Osteocyte (in vitro differentiated cells): ENCODE results near the gene MUC13. TPM values are rescaled to one million over a fixed set of nuclear protein-coding genes. Genes with fewer than 3 reads are reported as not detected.

ENCODE experiments used
- DNase-seq: peaks from one replicate; pipeline ENCODE4 v3.0.0; 2021; ENCODE audit warnings: mixed read lengths; ENCODE audit not compliant: unreplicated experiment; ENCODE audit errors: extremely low spot score
- H3K27ac Mint-ChIP-seq: one replicate; pipeline ENCODE4 v1.8.0; 2021; ENCODE audit warnings: mild to moderate bottlenecking, mixed read lengths; ENCODE audit not compliant: unreplicated experiment
- H3K27me3 Mint-ChIP-seq: one replicate; pipeline ENCODE4 v1.8.0; 2021; ENCODE audit warnings: mixed read lengths; ENCODE audit not compliant: unreplicated experiment
- H3K36me3 Mint-ChIP-seq: one replicate; pipeline ENCODE4 v1.8.0; 2021; ENCODE audit warnings: mixed read lengths; ENCODE audit not compliant: unreplicated experiment
- H3K4me1 Mint-ChIP-seq: one replicate; pipeline ENCODE4 v1.8.0; 2021; ENCODE audit warnings: mixed read lengths; ENCODE audit not compliant: unreplicated experiment
- H3K4me3 Mint-ChIP-seq: one replicate; pipeline ENCODE4 v1.8.0; 2021; ENCODE audit warnings: mild to moderate bottlenecking, moderate library complexity, mixed read lengths; ENCODE audit not compliant: unreplicated experiment
- H3K9me3 Mint-ChIP-seq: one replicate; pipeline ENCODE4 v1.8.0; 2021; ENCODE audit warnings: mixed read lengths; ENCODE audit not compliant: unreplicated experiment
- total RNA-seq: library from RNA; stranded (reverse); gene quantifications from 2 replicates; pipeline ENCODE4 v1.2.1, GENCODE V29; 2021
- TF ChIP-seq, protein P1 (sequence below): fragments of 200-600 bp; sonication (generic); IDR thresholded peaks from 2 replicates; pipeline ENCODE4 v1.5.0; 2021; ENCODE audit warnings: antibody characterized with exemption, mild to moderate bottlenecking, moderate library complexity

MUC13 gene
- total RNA-seq, 1 donor from 2014 or later: not detected

GRCh38 chr3:124974691-124975090, 40.1 kb upstream of the MUC13 start:
- H3K27me3 Mint-ChIP-seq: no peaks in the 10 kb centered on the region
- no peaks in the 10 kb centered on the region for H3K4me1 Mint-ChIP-seq
- H3K9me3 Mint-ChIP-seq: no peaks in the 10 kb centered on the region
- no peak overlapping the region for H3K27ac Mint-ChIP-seq
- H3K36me3 Mint-ChIP-seq: peaks cover 66% of the 10 kb centered on the region
- DNase-seq: no peak
- TF ChIP-seq, protein P1, sequence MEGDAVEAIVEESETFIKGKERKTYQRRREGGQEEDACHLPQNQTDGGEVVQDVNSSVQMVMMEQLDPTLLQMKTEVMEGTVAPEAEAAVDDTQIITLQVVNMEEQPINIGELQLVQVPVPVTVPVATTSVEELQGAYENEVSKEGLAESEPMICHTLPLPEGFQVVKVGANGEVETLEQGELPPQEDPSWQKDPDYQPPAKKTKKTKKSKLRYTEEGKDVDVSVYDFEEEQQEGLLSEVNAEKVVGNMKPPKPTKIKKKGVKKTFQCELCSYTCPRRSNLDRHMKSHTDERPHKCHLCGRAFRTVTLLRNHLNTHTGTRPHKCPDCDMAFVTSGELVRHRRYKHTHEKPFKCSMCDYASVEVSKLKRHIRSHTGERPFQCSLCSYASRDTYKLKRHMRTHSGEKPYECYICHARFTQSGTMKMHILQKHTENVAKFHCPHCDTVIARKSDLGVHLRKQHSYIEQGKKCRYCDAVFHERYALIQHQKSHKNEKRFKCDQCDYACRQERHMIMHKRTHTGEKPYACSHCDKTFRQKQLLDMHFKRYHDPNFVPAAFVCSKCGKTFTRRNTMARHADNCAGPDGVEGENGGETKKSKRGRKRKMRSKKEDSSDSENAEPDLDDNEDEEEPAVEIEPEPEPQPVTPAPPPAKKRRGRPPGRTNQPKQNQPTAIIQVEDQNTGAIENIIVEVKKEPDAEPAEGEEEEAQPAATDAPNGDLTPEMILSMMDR: no peak
- no peak overlapping the region for H3K4me3 Mint-ChIP-seq

GRCh38 chr3:124973290-124973689, 38.7 kb upstream of the MUC13 start:
- Mint-ChIP-seq H3K4me3 (no peak overlapping the region), H3K4me1 (no peaks in the 10 kb centered on the region), H3K9me3 (no peaks in the 10 kb centered on the region), H3K36me3 (peaks cover 76% of the 10 kb centered on the region), H3K27me3 (no peaks in the 10 kb centered on the region), H3K27ac (no peak overlapping the region)
- no peak for DNase-seq
- TF ChIP-seq, protein P1: no peak

DNA sequence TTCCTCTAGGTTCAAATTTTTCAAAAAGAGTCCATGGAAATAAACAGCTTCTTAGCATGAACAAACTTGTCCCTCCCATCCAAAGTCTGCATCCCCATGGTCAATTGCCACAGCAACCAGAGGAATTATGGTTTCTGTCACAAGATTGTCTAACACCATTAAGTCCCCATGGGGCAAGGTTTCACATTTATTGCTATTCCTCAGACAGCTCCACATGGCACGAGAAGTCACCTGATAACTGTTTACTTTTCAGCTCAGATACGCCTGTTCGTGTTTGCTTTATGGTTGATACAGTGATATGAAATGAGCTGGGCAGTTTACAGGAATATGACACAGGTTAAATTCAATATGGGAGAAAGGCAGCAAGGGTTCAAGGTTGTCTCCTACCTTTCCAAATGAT, 37.9 kb upstream of the MUC13 start:
- Mint-ChIP-seq H3K4me3 (no peak overlapping the region), H3K27ac (no peak overlapping the region), H3K4me1 (no peaks in the 10 kb centered on the region), H3K36me3 (peaks cover 71% of the 10 kb centered on the region), H3K9me3 (no peaks in the 10 kb centered on the region), H3K27me3 (no peaks in the 10 kb centered on the region)
- no peak for DNase-seq
- TF ChIP-seq, protein P1: no peak

GRCh38 chr3:124969963-124970722, 35.6 kb upstream of the MUC13 start:
- Mint-ChIP-seq H3K4me1 (peaks cover 2% of the 10 kb centered on the region), H3K4me3 (no peak overlapping the region), H3K27ac (no peak overlapping the region), H3K27me3 (no peaks in the 10 kb centered on the region), H3K36me3 (peaks cover 56% of the 10 kb centered on the region), H3K9me3 (no peaks in the 10 kb centered on the region)
- no peak for DNase-seq
- TF ChIP-seq, protein P1: no peak

DNA sequence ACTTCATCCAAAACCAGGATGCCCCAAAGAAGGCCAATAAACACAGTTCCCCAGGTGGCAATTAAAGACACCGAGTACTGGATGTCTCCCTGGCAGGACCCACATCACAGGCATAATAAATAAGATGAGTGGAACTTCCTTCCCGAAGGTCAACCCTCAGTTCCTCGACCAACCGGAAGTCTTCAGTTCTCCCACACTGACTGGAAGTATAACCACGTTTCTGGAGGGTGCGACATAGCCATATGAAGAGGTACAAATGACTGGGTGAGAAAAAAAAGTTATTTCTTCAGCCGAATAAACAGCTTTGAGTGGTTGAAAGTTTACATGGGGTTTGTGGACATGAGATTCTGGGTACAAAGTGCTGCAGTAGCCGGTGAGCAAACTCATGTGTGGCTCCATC, 34.6 kb upstream of the MUC13 start:
- Mint-ChIP-seq H3K36me3 (peaks cover 53% of the 10 kb centered on the region), H3K4me3 (no peak overlapping the region), H3K9me3 (no peaks in the 10 kb centered on the region), H3K27me3 (no peaks in the 10 kb centered on the region), H3K4me1 (peaks cover 2% of the 10 kb centered on the region), H3K27ac (no peak overlapping the region)
- TF ChIP-seq, protein P1: no peak
- no peak for DNase-seq
